GM21825 (cell line): Measurements from ENCODE around the gene OR1F1.

ENCODE experiments used
- ATAC-seq: cut with Tn5 transposase; IDR thresholded peaks from one replicate; pipeline ENCODE4 v1.9.1; 2021; ENCODE audit warnings: mild to moderate bottlenecking, moderate library complexity; ENCODE audit not compliant: unreplicated experiment

OR1F1 gene

GRCh38 chr16:3243882-3244281 is 55.9 kb downstream of the OR1F1 start:
- ATAC-seq, result no peak

GRCh38 chr16:3246002-3246401 is 58.0 kb downstream of the OR1F1 start:
- ATAC-seq, result no peak

GRCh38 chr16:3246876-3247275 is 58.9 kb downstream of the OR1F1 start:
- no peak for ATAC-seq

- no peak for ATAC-seq
These were observed 60.6 kb downstream of the OR1F1 start for GRCh38 chr16:3248596-3248995.

- ATAC-seq, result no peak
These were observed 61.0 kb downstream of the OR1F1 start for GRCh38 chr16:3249020-3249419.

GRCh38 chr16:3249451-3249850 is 61.4 kb downstream of the OR1F1 start:
- no peak for ATAC-seq

DNA sequence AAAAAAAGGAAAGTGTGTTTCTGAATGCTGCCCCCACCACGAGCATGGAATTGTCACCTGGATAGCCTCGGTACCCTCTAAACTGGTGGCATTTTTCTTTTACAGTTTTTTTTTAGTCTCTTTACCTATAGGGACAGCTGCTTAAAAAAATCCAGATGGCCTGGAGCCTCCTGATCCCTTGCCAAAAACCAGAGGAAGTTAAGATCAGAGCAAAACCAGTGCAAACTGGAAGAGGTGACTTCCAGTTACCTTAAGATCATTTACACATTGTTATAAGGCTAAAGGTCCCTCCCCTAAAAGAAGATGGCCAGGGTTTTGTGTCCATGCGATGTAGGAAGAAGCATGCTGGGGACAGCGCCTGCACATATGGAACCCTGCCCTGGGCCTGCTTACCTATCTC is 65.0 kb downstream of the OR1F1 start:
- no peak for ATAC-seq

GRCh38 chr16:3254309-3254708 is 66.3 kb downstream of the OR1F1 start:
- no peak for ATAC-seq
